PC-3 (cell line): ENCODE measurements around the gene C6orf118.

ENCODE experiments used
- CTCF ChIP-seq: fragments of 300-600 bp; sonication (generic); conservative IDR thresholded peaks from 2 replicates; pipeline ENCODE4 v1.5.1; 2017; ENCODE audit warnings: antibody characterized with exemption, low read depth, mild to moderate bottlenecking, low read length
- EZH2 ChIP-seq: fragments of 300-600 bp; sonication (generic); IDR thresholded peaks from one replicate; pipeline ENCODE4 v1.6.1; 2017; ENCODE audit warnings: antibody characterized with exemption, mild to moderate bottlenecking, low read length; ENCODE audit not compliant: unreplicated experiment

- TF ChIP-seq CTCF (no peak), EZH2 (no peak)
These were observed 7.8 kb downstream of the C6orf118 start for GRCh38 chr6:165301372-165302246.
